ENCODE measurements around the gene SCAMP1.
A peak's percentile ranks its signal among the peaks of the same experiment; 100 is the strongest.

The SCAMP1 gene

GRCh38 chr5:78523314-78524193 lies 163.1 kb downstream of the SCAMP1 start:
- Histone ChIP-seq H3K4me3 (ENCODE audit: low read length) (no peak overlapping the region), H3K4me1 (ENCODE audit: control insufficient read depth, low read depth, low read length) (peaks cover 21% of the 10 kb centered on the region), H3K27me3 (ENCODE audit: control insufficient read depth, insufficient read depth, low read length) (no peaks in the 10 kb centered on the region), H3K9ac (ENCODE audit: low read length) (no peak overlapping the region), H3K36me3 (ENCODE audit: control insufficient read depth, low read depth, low read length) (no peaks in the 10 kb centered on the region), H3K9me3 (ENCODE audit: control insufficient read depth, low read depth, low read length) (no peaks in the 10 kb centered on the region), H3K27ac (ENCODE audit: low read length) (no peak overlapping the region)

GRCh38 chr5:78526049-78526525 lies 165.7 kb downstream of the SCAMP1 start:
- H3K4me3 ChIP-seq (ENCODE audit: low read length), result no peak overlapping the region
- H3K27me3 ChIP-seq (ENCODE audit: control insufficient read depth, insufficient read depth, low read length), result no peaks in the 10 kb centered on the region
- no peaks in the 10 kb centered on the region for H3K9me3 ChIP-seq (ENCODE audit: control insufficient read depth, low read depth, low read length)
- H3K36me3 ChIP-seq (ENCODE audit: control insufficient read depth, low read depth, low read length), result no peaks in the 10 kb centered on the region
- no peak overlapping the region for H3K9ac ChIP-seq (ENCODE audit: low read length)
- H3K27ac ChIP-seq (ENCODE audit: low read length), result no peak overlapping the region
- H3K4me1 ChIP-seq (ENCODE audit: control insufficient read depth, low read depth, low read length), result peaks cover 15% of the 10 kb centered on the region

- Histone ChIP-seq H3K27me3 (ENCODE audit: control insufficient read depth, insufficient read depth, low read length) (no peaks in the 10 kb centered on the region), H3K36me3 (ENCODE audit: control insufficient read depth, low read depth, low read length) (no peaks in the 10 kb centered on the region), H3K4me1 (ENCODE audit: control insufficient read depth, low read depth, low read length) (peaks cover 15% of the 10 kb centered on the region), H3K4me3 (ENCODE audit: low read length) (no peak overlapping the region), H3K27ac (ENCODE audit: low read length) (peak overlapping the region; percentile 12), H3K9me3 (ENCODE audit: control insufficient read depth, low read depth, low read length) (no peaks in the 10 kb centered on the region), H3K9ac (ENCODE audit: low read length) (no peak overlapping the region)
Observed at GRCh38 chr5:78527054-78527859, 166.8 kb downstream of the SCAMP1 start.

- Histone ChIP-seq H3K27ac (ENCODE audit: low read length) (peak overlapping the region; percentile 12), H3K4me3 (ENCODE audit: low read length) (no peak overlapping the region), H3K9ac (ENCODE audit: low read length) (no peak overlapping the region), H3K36me3 (ENCODE audit: control insufficient read depth, low read depth, low read length) (no peaks in the 10 kb centered on the region), H3K4me1 (ENCODE audit: control insufficient read depth, low read depth, low read length) (peaks cover 15% of the 10 kb centered on the region), H3K9me3 (ENCODE audit: control insufficient read depth, low read depth, low read length) (no peaks in the 10 kb centered on the region), H3K27me3 (ENCODE audit: control insufficient read depth, insufficient read depth, low read length) (no peaks in the 10 kb centered on the region)
Observed at GRCh38 chr5:78527925-78528324, 167.5 kb downstream of the SCAMP1 start.
